ENCODE results near the gene TOR1AIP1.

GRCh38 chr1:179933219-179933618, 51.1 kb downstream of the TOR1AIP1 start:
- no peak for TF ChIP-seq CTCF (conservative IDR thresholded peaks at IDR 0.05; ENCODE audit: low read depth, low read length)
- TF ChIP-seq EZH2phosphoT487 (IDR thresholded peaks at IDR 0.05; ENCODE audit: borderline replicate concordance, low read length) = no peak
